HepG2 (cell line): ENCODE results near the gene ACOT9. TPM values are rescaled to one million over a fixed set of nuclear protein-coding genes. Genes with fewer than 3 reads are reported as not detected.
A peak's percentile ranks its signal among the peaks of the same experiment; 100 is the strongest.

Experiments used
- BCL6 ChIP-seq: IDR thresholded peaks from 2 replicates; pipeline ENCODE4 v1.6.1; 2016; ENCODE audit warnings: missing genetic modification reagents, missing compliant biosample characterization
- BHLHE40 ChIP-seq: IDR thresholded peaks from 2 replicates; pipeline ENCODE4 v1.6.1; 2011; ENCODE audit warnings: low read length, improper control_type of control experiment
- CBX1 ChIP-seq: IDR thresholded peaks from one replicate; pipeline ENCODE4 v1.6.1; 2016; ENCODE audit warnings: antibody characterized with exemption, low read depth
- CEBPB ChIP-seq: IDR thresholded peaks from 2 replicates; pipeline ENCODE4 v1.6.1; 2011; ENCODE audit warnings: low read depth, low read length, improper control_type of control experiment, borderline replicate concordance
- CHD4 ChIP-seq: fragments of 200-600 bp; sonication (generic); IDR thresholded peaks from 2 replicates; pipeline ENCODE4 v1.7.0; 2017; ENCODE audit warnings: mild to moderate bottlenecking, low read length, borderline replicate concordance
- FOXK2 ChIP-seq: fragments of 450-650 bp; IDR thresholded peaks from 2 replicates; pipeline ENCODE4 v1.6.1; 2016
- HOXD1 ChIP-seq: sonication (generic); formaldehyde crosslinking; IDR thresholded peaks from 2 replicates; pipeline ENCODE4 v1.5.0; 2020; ENCODE audit warnings: missing genetic modification reagents
- IRX3 ChIP-seq: sonication (generic); formaldehyde crosslinking; IDR thresholded peaks from 2 replicates; pipeline ENCODE4 v1.8.1; 2023; ENCODE audit warnings: mild to moderate bottlenecking, low read depth, missing genetic modification reagents, borderline replicate concordance
- KAT8 ChIP-seq: IDR thresholded peaks from 2 replicates; pipeline ENCODE4 v1.6.1; 2016; ENCODE audit warnings: missing genetic modification reagents, missing compliant biosample characterization
- LCORL ChIP-seq, 2 experiments: fragments of 450-650 bp in 1 of 2; sonication (generic) in 1 of 2; formaldehyde crosslinking in 1 of 2; IDR thresholded peaks; 2 replicates each; pipeline versions ENCODE4 v1.5.0 to v1.6.1; 2017 to 2020; ENCODE audit warnings: antibody characterized with exemption in 1 of 2, missing genetic modification reagents in 1 of 2
- PHF8 ChIP-seq: sonication (generic); formaldehyde crosslinking; IDR thresholded peaks from 2 replicates; pipeline ENCODE4 v1.5.0; 2020; ENCODE audit warnings: missing genetic modification reagents
- POGZ ChIP-seq: sonication (generic); formaldehyde crosslinking; IDR thresholded peaks from 2 replicates; pipeline ENCODE4 v1.4.0; 2020; ENCODE audit warnings: mild to moderate bottlenecking, missing genetic modification reagents
- SMAD3 ChIP-seq: sonication (generic); formaldehyde crosslinking; IDR thresholded peaks from 2 replicates; pipeline ENCODE4 v1.4.0; 2020; ENCODE audit warnings: missing genetic modification reagents
- STAG1 ChIP-seq: sonication (generic); formaldehyde crosslinking; IDR thresholded peaks from 2 replicates; pipeline ENCODE4 v1.4.0; 2020; ENCODE audit warnings: missing genetic modification reagents
- TOPORS ChIP-seq: sonication (generic); formaldehyde crosslinking; IDR thresholded peaks from 2 replicates; pipeline ENCODE4 v1.8.0; 2023; ENCODE audit warnings: mild to moderate bottlenecking, missing genetic modification reagents
- YY1 ChIP-seq: IDR thresholded peaks from 2 replicates; pipeline ENCODE4 v1.6.1; 2011; ENCODE audit warnings: low read length, low read depth, moderate library complexity, mild to moderate bottlenecking; ENCODE audit not compliant: insufficient read depth, insufficient replicate concordance
- ZFX ChIP-seq: sonication (generic); formaldehyde crosslinking; IDR thresholded peaks from 2 replicates; pipeline ENCODE4 v1.4.0; 2020; ENCODE audit warnings: mild to moderate bottlenecking, low read depth, missing genetic modification reagents, moderate library complexity
- ZMYM4 ChIP-seq: sonication (generic); formaldehyde crosslinking; IDR thresholded peaks from 2 replicates; pipeline ENCODE4 v1.8.1; 2023; ENCODE audit warnings: mild to moderate bottlenecking, missing genetic modification reagents
- ZNF501 ChIP-seq: sonication (generic); formaldehyde crosslinking; IDR thresholded peaks from 2 replicates; pipeline ENCODE4 v1.5.1; 2020; ENCODE audit warnings: mild to moderate bottlenecking, moderate library complexity, missing genetic modification reagents
- ZNF678 ChIP-seq: sonication (generic); formaldehyde crosslinking; IDR thresholded peaks from 2 replicates; pipeline ENCODE4 v1.4.0; 2020; ENCODE audit warnings: mild to moderate bottlenecking, missing genetic modification reagents
- polyA plus RNA-seq, 8 experiments: library from polyadenylated mRNA; depleted of rRNA in 3 of 8; stranded (reverse) in 7 of 8; unstranded in 1 of 8; fragments of >200 nt; fragmentation: Illumina TruSeq in 4 of 8; extraction: Trizol in 4 of 8; gene quantifications; 2 replicates each; pipeline versions ENCODE4 v1.2.1 to v1.2.3, GENCODE V29; 2011 to 2016; ENCODE audit warnings: low read depth in 4 of 8, missing spikeins in 1 of 8, mixed read lengths in 1 of 8; ENCODE audit not compliant: insufficient read depth in 1 of 8
- total RNA-seq, 5 experiments: library from RNA; depleted of rRNA; stranded (reverse); fragments of >200 nt; fragmentation: Illumina TruSeq; extraction: Trizol; gene quantifications; 2 replicates each; pipeline ENCODE4 v1.2.3, GENCODE V29; 2016; ENCODE audit warnings: low read depth in 1 of 5
- TF ChIP-seq, protein P1 (sequence below): sonication (generic); formaldehyde crosslinking; IDR thresholded peaks from 2 replicates; pipeline ENCODE4 v1.4.0; 2020; ENCODE audit warnings: missing genetic modification reagents
- TF ChIP-seq, protein P2 (sequence below): sonication (generic); formaldehyde crosslinking; IDR thresholded peaks from 2 replicates; pipeline ENCODE4 v1.5.1; 2020; ENCODE audit warnings: mild to moderate bottlenecking, missing genetic modification reagents, moderate library complexity
- TF ChIP-seq, protein P3 (sequence below): sonication (generic); formaldehyde crosslinking; IDR thresholded peaks from 2 replicates; pipeline ENCODE4 v1.5.1; 2020; ENCODE audit warnings: mild to moderate bottlenecking, missing genetic modification reagents, moderate library complexity

Gene ACOT9
- total and polyA plus RNA-seq, 2 of the 13 experiments (the other 11 are each of a cell fraction or from before 2014, with no cell fraction given): 33.3 to 36.9 TPM

DNA sequence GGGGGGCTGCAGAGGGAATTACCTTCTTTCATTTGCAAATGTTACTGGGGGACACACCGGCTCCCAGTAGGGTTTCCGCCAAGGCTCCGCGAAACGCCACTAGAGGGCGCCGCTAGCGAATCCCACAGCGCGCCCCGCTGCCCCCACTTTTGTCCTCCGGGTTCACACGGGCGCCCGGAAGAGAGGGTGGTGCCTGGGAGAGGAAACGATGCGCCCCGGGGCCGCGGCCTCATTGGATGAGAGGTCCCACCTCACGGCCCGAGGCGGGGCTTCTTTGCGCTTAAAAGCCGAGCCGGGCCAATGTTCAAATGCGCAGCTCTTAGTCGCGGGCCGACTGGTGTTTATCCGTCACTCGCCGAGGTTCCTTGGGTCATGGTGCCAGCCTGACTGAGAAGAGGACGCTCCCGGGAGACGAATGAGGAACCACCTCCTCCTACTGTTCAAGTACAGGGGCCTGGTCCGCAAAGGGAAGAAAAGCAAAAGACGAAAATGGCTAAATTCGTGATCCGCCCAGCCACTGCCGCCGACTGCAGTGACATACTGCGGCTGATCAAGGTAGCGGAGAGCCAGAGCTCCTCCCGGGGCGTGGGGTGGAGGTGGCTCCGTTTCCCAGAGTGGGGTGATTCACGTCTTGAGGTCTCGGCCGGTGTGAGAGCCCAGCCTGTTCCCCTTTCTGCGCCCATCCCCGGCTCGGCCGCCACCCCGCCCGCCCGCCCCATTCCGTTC is 40.0 kb upstream of the ACOT9 start, which contains the start of gene SAT1 (continued):
- no peak for TF ChIP-seq LCORL (IDR thresholded peaks at IDR 0.05)
- peak; percentile 59; the same call in 1 of the 2 replicates for TF ChIP-seq LCORL (CRISPR knock-in tag; IDR thresholded peaks at IDR 0.05)
- no peak for TF ChIP-seq BHLHE40
- TF ChIP-seq IRX3: no peak
- TF ChIP-seq, protein P1, sequence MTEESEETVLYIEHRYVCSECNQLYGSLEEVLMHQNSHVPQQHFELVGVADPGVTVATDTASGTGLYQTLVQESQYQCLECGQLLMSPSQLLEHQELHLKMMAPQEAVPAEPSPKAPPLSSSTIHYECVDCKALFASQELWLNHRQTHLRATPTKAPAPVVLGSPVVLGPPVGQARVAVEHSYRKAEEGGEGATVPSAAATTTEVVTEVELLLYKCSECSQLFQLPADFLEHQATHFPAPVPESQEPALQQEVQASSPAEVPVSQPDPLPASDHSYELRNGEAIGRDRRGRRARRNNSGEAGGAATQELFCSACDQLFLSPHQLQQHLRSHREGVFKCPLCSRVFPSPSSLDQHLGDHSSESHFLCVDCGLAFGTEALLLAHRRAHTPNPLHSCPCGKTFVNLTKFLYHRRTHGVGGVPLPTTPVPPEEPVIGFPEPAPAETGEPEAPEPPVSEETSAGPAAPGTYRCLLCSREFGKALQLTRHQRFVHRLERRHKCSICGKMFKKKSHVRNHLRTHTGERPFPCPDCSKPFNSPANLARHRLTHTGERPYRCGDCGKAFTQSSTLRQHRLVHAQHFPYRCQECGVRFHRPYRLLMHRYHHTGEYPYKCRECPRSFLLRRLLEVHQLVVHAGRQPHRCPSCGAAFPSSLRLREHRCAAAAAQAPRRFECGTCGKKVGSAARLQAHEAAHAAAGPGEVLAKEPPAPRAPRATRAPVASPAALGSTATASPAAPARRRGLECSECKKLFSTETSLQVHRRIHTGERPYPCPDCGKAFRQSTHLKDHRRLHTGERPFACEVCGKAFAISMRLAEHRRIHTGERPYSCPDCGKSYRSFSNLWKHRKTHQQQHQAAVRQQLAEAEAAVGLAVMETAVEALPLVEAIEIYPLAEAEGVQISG (CRISPR knock-in tag): peak; percentile 38; the same call in 1 of the 2 replicates
- peak; percentile 72 for TF ChIP-seq STAG1 (CRISPR knock-in tag)
- peak; percentile 84 for TF ChIP-seq POGZ (CRISPR knock-in tag)
- TF ChIP-seq SMAD3 (CRISPR knock-in tag): peak; percentile 42; the same call in 1 of the 2 replicates
- TF ChIP-seq TOPORS (CRISPR knock-in tag): no peak
- TF ChIP-seq PHF8 (CRISPR knock-in tag): peak; percentile 55; the same call in 1 of the 2 replicates
- TF ChIP-seq, protein P2, sequence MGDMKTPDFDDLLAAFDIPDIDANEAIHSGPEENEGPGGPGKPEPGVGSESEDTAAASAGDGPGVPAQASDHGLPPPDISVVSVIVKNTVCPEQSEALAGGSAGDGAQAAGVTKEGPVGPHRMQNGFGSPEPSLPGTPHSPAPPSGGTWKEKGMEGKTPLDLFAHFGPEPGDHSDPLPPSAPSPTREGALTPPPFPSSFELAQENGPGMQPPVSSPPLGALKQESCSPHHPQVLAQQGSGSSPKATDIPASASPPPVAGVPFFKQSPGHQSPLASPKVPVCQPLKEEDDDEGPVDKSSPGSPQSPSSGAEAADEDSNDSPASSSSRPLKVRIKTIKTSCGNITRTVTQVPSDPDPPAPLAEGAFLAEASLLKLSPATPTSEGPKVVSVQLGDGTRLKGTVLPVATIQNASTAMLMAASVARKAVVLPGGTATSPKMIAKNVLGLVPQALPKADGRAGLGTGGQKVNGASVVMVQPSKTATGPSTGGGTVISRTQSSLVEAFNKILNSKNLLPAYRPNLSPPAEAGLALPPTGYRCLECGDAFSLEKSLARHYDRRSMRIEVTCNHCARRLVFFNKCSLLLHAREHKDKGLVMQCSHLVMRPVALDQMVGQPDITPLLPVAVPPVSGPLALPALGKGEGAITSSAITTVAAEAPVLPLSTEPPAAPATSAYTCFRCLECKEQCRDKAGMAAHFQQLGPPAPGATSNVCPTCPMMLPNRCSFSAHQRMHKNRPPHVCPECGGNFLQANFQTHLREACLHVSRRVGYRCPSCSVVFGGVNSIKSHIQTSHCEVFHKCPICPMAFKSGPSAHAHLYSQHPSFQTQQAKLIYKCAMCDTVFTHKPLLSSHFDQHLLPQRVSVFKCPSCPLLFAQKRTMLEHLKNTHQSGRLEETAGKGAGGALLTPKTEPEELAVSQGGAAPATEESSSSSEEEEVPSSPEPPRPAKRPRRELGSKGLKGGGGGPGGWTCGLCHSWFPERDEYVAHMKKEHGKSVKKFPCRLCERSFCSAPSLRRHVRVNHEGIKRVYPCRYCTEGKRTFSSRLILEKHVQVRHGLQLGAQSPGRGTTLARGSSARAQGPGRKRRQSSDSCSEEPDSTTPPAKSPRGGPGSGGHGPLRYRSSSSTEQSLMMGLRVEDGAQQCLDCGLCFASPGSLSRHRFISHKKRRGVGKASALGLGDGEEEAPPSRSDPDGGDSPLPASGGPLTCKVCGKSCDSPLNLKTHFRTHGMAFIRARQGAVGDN: peak; percentile 83
- TF ChIP-seq BCL6: 0 out of 2 replicates have a peak, but pooled peaks have one; percentile 28
- peak; percentile 55 for TF ChIP-seq YY1
- TF ChIP-seq, protein P3, sequence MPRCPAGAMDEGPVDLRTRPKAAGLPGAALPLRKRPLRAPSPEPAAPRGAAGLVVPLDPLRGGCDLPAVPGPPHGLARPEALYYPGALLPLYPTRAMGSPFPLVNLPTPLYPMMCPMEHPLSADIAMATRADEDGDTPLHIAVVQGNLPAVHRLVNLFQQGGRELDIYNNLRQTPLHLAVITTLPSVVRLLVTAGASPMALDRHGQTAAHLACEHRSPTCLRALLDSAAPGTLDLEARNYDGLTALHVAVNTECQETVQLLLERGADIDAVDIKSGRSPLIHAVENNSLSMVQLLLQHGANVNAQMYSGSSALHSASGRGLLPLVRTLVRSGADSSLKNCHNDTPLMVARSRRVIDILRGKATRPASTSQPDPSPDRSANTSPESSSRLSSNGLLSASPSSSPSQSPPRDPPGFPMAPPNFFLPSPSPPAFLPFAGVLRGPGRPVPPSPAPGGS: no peak
- no peak for TF ChIP-seq FOXK2
- peak; percentile 96 for TF ChIP-seq ZMYM4 (CRISPR knock-in tag)
- peak; percentile 44; the same call in 1 of the 2 replicates for TF ChIP-seq ZNF501 (CRISPR knock-in tag)
- TF ChIP-seq ZFX: peak; percentile 40; the same call in 1 of the 2 replicates
- 0 out of 2 replicates have a peak, but pooled peaks have one; percentile 42 for TF ChIP-seq KAT8 (CRISPR knock-in tag)
- TF ChIP-seq HOXD1 (CRISPR knock-in tag): no peak
- no peak for TF ChIP-seq CHD4
- TF ChIP-seq CBX1: peak; percentile 98
- no peak for TF ChIP-seq ZNF678
- no peak for TF ChIP-seq CEBPB
